Pancreas (tissue), 10 donors: ENCODE results near the gene NR6A1. TPM values are rescaled to one million over a fixed set of nuclear protein-coding genes. Genes with fewer than 3 reads are reported as not detected.

ENCODE experiments used
- ATAC-seq, 4 donors: fragments of 200-7000 bp; cut with Tn5 transposase; one replicate each; pipeline versions ENCODE4 v1.8.0 to v1.9.1; 2020; ENCODE audit warnings: mild to moderate bottlenecking in 4 of 4, moderate library complexity in 4 of 4
- DNase-seq, 6 donors: peaks; one replicate each; pipeline ENCODE4 v3.0.0-alpha.2; 2020
- FAIRE-seq: peaks from 2 replicates; lab custom pipeline; 2012; peaks lifted over from hg19 to GRCh38; lab: Jason Lieb, UNC
- H3K27ac ChIP-seq, 4 donors: fragments of 200-600 bp; sonication (generic); 1 replicate in 3 of 4; 2 replicates in 1 of 4; pipeline versions ENCODE4 v1.5.0 to v1.8.0; 2020
- H3K27me3 ChIP-seq, 4 donors: fragments of 200-600 bp; one replicate each; pipeline ENCODE4 v1.8.0; 2021
- H3K36me3 ChIP-seq, 3 donors: fragments of 200-600 bp; sonication (generic) in 1 of 3; one replicate each; pipeline versions ENCODE4 v1.5.0 to v1.8.0; 2020 to 2021
- H3K4me1 ChIP-seq, 3 donors: fragments of 200-600 bp; one replicate each; pipeline ENCODE4 v1.8.0; 2021
- H3K4me3 ChIP-seq, 4 donors: fragments of 200-600 bp; sonication (generic) in 2 of 4; one replicate each; pipeline versions ENCODE4 v1.5.0 to v1.8.0; 2020 to 2021
- H3K9me3 ChIP-seq, 4 donors: fragments of 200-600 bp; one replicate each; pipeline ENCODE4 v1.8.0; 2021
- WGBS, 2 donors: extraction: QIAGEN DNeasy Blood & Tissue Kit; methylation state at CpG; one replicate each; pipeline ENCODE4 v1.1.7; 2013; 5-methylcytosine and 5-hydroxymethylcytosine counted together
- intact Hi-C, 3 donors: fragments of 100-400 bp; cut with DNase I; formaldehyde crosslinking; loops; one replicate each; pipeline versions ENCODE4 v1.11.1 to v1.14.2; 2022
- polyA plus RNA-seq, 2 donors: library from polyadenylated mRNA; stranded (reverse); fragments of 200-250 nt; gene quantifications; one replicate each; pipeline ENCODE4 v1.2.3, GENCODE V29; 2013
- total RNA-seq, 6 donors: library from RNA; stranded (reverse); fragmentation: NEBNext Ultra II Directional in 4 of 6; extraction: Animal tissue kit (Norgen Biotek cat#: 25700) in 4 of 6; gene quantifications; one replicate each; pipeline versions ENCODE4 v1.2.1 to v1.2.4, GENCODE V29; 2021 to 2023
- TF ChIP-seq, protein P1 (sequence below), 4 donors: fragments of 200-600 bp; sonication (generic) in 3 of 4; IDR thresholded peaks; one replicate each; pipeline versions ENCODE4 v1.5.0 to v1.8.0; 2021; ENCODE audit warnings: antibody characterized with exemption in 4 of 4
- donor health status: healthy with polysubstance abuse.
- donor health status: DM: no; HTN: no; CAD: no; lungs with moderate emphysema.
- donor health status: DM: no; HTN: no; CAD: no.
- donor health status: control.
- donor health status: control.
- donor health status: Bipolar disorder and iron deficiency.
- donor health status: DM: yes; HTN: yes; CAD: no.
- donor health status: DM: no; HTN: no; CAD: no.
- donor health status: DM: no; HTN: no; CAD: no.
- donor health status: DM: yes; HTN: yes; CAD: no.

Gene NR6A1
- total and polyA plus RNA-seq, 8 donors = 2.1 to 3.9 (median 2.6) TPM

DNA sequence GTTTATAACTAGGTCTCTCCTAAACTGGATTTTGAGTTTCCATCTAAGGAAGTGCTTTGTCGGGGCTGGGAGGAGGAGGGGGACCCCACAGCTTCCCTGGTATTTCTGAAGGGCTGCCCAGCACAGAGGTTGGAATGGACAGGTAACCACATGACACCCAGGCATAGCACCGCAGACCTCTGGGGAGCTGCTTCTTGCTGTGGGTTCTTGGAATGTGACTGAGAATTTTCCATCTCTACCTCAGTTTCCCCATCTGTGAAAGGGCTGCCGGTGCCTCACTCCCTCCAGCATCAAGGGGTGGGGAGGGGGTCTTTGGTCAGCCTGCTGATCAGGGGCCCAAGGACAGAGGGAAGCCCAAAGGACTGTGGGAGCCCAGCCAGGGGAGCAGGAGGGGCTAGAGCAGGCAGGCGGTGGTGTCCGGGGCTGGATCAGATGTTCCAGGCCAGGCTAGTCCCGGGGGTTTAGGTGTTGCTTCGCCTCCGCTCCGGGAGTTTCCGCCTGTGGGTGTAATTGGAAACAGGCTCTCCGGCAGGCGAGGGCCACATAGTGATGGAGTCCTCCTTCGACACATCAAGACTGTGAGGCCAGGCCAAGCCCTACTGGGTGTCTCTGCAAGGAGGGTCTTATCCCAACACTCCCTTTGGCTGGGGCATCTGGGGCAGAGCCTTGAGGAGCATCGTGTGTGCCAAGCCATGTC is 9.1 kb upstream of the NR6A1 start:
- H3K27me3 ChIP-seq = no peaks in the 10 kb centered on the region
- no peak for FAIRE-seq
- intact Hi-C loops = loop anchor here in 1 of 3 donors (10.0 kb wide), 1 partner anchor 75 kb away; the partner anchor contains the start of gene WDR38
- no peak for ATAC-seq
- no peak overlapping the region for H3K4me3 ChIP-seq
- H3K9me3 ChIP-seq = no peaks in the 10 kb centered on the region
- H3K27ac ChIP-seq = no peak overlapping the region
- peaks cover 0 to 3% (median 0%) of the 10 kb centered on the region in 3 donors for H3K4me1 ChIP-seq
- TF ChIP-seq, protein P1, sequence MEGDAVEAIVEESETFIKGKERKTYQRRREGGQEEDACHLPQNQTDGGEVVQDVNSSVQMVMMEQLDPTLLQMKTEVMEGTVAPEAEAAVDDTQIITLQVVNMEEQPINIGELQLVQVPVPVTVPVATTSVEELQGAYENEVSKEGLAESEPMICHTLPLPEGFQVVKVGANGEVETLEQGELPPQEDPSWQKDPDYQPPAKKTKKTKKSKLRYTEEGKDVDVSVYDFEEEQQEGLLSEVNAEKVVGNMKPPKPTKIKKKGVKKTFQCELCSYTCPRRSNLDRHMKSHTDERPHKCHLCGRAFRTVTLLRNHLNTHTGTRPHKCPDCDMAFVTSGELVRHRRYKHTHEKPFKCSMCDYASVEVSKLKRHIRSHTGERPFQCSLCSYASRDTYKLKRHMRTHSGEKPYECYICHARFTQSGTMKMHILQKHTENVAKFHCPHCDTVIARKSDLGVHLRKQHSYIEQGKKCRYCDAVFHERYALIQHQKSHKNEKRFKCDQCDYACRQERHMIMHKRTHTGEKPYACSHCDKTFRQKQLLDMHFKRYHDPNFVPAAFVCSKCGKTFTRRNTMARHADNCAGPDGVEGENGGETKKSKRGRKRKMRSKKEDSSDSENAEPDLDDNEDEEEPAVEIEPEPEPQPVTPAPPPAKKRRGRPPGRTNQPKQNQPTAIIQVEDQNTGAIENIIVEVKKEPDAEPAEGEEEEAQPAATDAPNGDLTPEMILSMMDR (IDR thresholded peaks at IDR 0.05) = no peak
- DNase-seq = peak in 3 of 6 donors; percentile 13 to 51 (median 26)
- 83 to 85% methylated on average over 14 of the region's 14 CpGs for WGBS, 2 donors
- H3K36me3 ChIP-seq = no peaks in the 10 kb centered on the region

DNA sequence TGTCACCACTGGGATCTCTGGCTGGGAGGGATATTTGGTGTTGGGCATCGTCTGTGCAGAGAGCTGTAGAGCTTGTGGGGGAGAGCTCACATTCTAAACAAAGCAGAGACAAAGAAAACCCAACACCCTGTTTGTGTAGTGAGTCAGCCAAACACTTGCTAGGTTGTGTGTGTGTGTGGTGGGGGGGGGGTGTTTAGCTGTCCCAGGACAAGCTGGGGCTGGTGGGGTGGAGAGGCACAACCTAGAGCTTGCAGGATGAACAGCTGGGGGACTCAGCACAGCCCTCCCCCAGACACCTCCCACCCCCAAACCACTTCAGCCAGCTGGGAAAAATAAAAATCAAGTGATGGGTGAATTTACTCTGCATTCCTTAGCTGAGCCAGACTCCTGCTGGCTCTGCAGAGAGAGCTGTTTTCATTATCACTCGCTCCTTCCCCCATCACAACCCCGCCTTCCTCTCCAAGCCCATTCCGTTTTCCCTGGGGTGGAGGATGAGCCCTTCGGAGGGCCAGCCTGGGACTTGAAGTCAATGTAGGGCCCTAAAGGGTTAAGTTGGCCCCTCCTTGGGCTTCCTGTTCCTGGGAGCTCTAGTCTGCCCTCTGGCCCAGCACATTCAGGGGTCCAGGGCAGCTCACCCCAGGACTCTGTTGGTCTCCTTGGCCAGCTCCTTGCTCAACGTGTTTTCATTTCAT is 8.4 kb upstream of the NR6A1 start:
- WGBS, 2 donors = 68 to 80% methylated on average over 6 of the region's 6 CpGs
- intact Hi-C loops = loop anchor here in 2 of 3 donors (10.0 kb wide), 2 partner anchors 75 to 595 kb away; partner anchors contain the start of gene WDR38 (in 1 of the 2)
- Histone ChIP-seq H3K4me3 (no peak overlapping the region), H3K4me1 (peaks cover 0 to 7% (median 5%) of the 10 kb centered on the region in 3 donors), H3K27ac (no peak overlapping the region), H3K9me3 (no peaks in the 10 kb centered on the region), H3K27me3 (no peaks in the 10 kb centered on the region), H3K36me3 (no peaks in the 10 kb centered on the region)
- DNase-seq = peak in 2 of 6 donors; percentile 12 to 34
- FAIRE-seq = no peak
- TF ChIP-seq, protein P1 (IDR thresholded peaks at IDR 0.05) = no peak
- ATAC-seq = no peak

DNA sequence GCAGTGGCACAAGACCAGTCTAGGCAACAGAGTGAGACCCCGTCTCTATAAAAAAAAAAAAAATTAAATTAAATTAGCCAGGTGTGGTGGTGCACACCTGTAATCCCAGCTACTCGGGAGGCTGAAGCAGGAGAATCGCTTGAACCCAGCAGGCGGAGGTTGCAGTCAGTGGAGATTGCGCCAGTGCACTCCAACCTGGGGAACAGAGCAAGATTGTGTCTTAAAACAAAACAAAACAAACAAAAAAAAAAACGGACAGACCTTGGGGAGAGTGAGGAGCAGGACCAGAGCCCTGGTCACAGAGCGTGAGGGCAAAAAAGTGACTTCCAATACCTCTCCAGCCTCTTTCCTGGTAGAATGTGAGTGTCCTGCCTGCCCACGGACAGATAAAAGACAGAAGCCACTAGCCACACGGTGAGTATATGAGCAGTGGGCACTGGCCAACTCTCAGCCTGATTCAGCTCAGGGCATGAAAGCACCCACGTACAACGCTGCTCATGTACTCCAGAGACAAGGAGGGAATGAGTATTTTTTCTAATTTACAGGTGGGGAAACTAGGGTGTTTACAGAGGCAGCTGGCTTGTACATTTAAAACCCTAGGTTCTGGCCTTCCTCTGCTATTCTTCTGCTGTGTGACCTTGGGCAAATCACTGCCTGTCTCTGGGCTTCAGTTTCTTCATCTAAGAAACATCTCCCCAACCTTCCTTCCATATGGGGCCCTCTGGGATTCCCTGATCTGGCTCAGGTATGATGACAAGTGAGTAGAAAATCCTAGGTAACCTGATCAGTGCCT is 7.7 kb upstream of the NR6A1 start:
- Histone ChIP-seq H3K36me3 (no peaks in the 10 kb centered on the region), H3K27ac (no peak overlapping the region), H3K9me3 (no peaks in the 10 kb centered on the region), H3K4me3 (no peak overlapping the region), H3K27me3 (no peaks in the 10 kb centered on the region), H3K4me1 (peaks cover 0 to 8% (median 5%) of the 10 kb centered on the region in 3 donors)
- no peak for ATAC-seq
- intact Hi-C loops = loop anchor here in 1 of 3 donors (10.0 kb wide), 1 partner anchor 596 kb away; no protein-coding TSS in a partner anchor
- no peak for FAIRE-seq
- TF ChIP-seq, protein P1 (IDR thresholded peaks at IDR 0.05) = no peak
- WGBS, 2 donors = 80 to 81% methylated on average over 11 of the region's 11 CpGs
- DNase-seq = peak in 1 of 6 donors; percentile 31

DNA sequence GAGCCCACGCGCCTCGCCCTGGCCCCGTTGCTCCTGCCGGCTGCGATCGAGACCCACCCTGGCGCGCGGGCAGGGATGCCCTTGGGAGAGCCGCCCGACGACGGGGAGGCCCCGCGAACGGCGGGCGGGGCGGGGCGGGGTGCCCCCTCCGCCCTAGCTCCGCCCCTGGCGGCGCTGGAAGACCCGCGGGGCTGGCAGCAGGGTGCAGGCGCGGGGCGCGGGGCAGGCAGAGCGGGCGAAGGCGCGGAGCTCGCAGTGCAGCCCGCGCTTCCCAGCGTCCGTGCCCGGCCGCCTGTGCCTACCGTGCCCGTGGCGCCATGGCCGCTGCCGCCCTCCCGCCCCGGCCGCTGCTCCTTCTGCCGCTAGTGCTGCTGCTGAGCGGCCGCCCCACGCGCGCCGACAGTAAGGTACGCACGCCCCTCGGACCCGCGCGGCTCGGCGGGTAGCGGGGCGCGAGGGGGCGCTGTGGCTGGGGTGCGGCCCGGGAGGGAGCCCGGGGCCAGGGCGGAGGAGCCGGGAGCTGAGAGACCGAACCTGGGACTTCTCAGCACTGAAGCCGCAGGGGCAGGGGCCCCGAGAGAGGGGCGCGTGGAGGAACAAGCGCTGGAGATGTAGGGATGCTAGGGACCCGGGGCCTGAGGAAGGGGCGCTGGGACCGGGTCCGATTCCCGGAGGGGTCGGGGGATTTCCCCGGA is 6.0 kb upstream of the NR6A1 start, which contains the start of gene OLFML2A:
OLFML2A (plus strand) TSS at position 180 of the 695 bp plus-strand sequence; CDS start at position 318, 138 bp downstream.
- Histone ChIP-seq H3K9me3 (no peaks in the 10 kb centered on the region), H3K27me3 (no peaks in the 10 kb centered on the region), H3K36me3 (no peaks in the 10 kb centered on the region), H3K4me1 (peaks cover 0 to 8% (median 5%) of the 10 kb centered on the region in 3 donors), H3K4me3 (peak within 1 kb of the TSS; percentile 48 to 69 (median 54)), H3K27ac (no peak within 1 kb of the TSS)
- peak; percentile 20 to 60 (median 48) for ATAC-seq
- WGBS, 2 donors = 1 to 2% methylated on average over 63 to 87 of the region's 87 CpGs
- TF ChIP-seq, protein P1 (IDR thresholded peaks at IDR 0.05) = peak in 1 of 4 donors; percentile 10
- intact Hi-C loops = loop anchor here in 1 of 3 donors (10.0 kb wide), 1 partner anchor 598 kb away; no protein-coding TSS in a partner anchor
- peak in 4 of 6 donors; percentile 30 to 78 (median 42) for DNase-seq
- FAIRE-seq = no peak
